ENCODE results near the gene OAF.

- TF ChIP-seq FOXM1 (IDR thresholded peaks at IDR 0.05; ENCODE audit: borderline replicate concordance): no peak
- TF ChIP-seq TARDBP (IDR thresholded peaks at IDR 0.05): no peak
- TF ChIP-seq ZNF384 (IDR thresholded peaks at IDR 0.05): no peak
- TF ChIP-seq SP1 (IDR thresholded peaks at IDR 0.05): no peak
- TF ChIP-seq LEF1 (IDR thresholded peaks at IDR 0.05; ENCODE audit: borderline replicate concordance): no peak
- TF ChIP-seq CTBP1 (IDR thresholded peaks at IDR 0.05; ENCODE audit: borderline replicate concordance): no peak
- TF ChIP-seq ARNT (IDR thresholded peaks at IDR 0.05): no peak
- TF ChIP-seq BHLHE40 (IDR thresholded peaks at IDR 0.05; ENCODE audit: borderline replicate concordance): no peak
- no peak for TF ChIP-seq PKNOX1 (IDR thresholded peaks at IDR 0.05)
- no peak for TF ChIP-seq HDGF (IDR thresholded peaks at IDR 0.05; ENCODE audit: borderline replicate concordance)
- no peak for TF ChIP-seq SUZ12 (IDR thresholded peaks at IDR 0.05)
- TF ChIP-seq ELF4 (IDR thresholded peaks at IDR 0.05): no peak
Measured at GRCh38 chr11:120174866-120175265, 36.0 kb upstream of the OAF start.
